Effector memory CD8-positive, alpha-beta T cell (primary cell): Measurements from ENCODE around the gene RBFOX2.
A peak's percentile ranks its signal among the peaks of the same experiment; 100 is the strongest.
"Not testable (repeated sequence)": the region's sequence is repeated elsewhere in the genome, so short reads cannot be mapped to it uniquely, and the experiment has no call there.

ENCODE experiments used
- ATAC-seq: fragments of 150-1000 bp; cut with Tn5 transposase; replicated peaks from 2 replicates; pipeline ENCODE4 v1.10.0; 2021; ENCODE audit warnings: mild to moderate bottlenecking, moderate library complexity
- DNase-seq, 3 experiments: peaks; one replicate each; pipeline ENCODE4 v3.0.0; 2021
- H3K27ac Mint-ChIP-seq, 2 donors: one replicate each; pipeline ENCODE4 v1.8.0; 2022; ENCODE audit warnings: mild to moderate bottlenecking in 2 of 2, mixed read lengths in 2 of 2, moderate library complexity in 2 of 2
- H3K27me3 Mint-ChIP-seq, 2 donors: one replicate each; pipeline ENCODE4 v1.8.0; 2022; ENCODE audit warnings: mixed read lengths in 2 of 2
- H3K36me3 Mint-ChIP-seq: one replicate; pipeline ENCODE4 v1.8.0; 2022; ENCODE audit warnings: mild to moderate bottlenecking, moderate library complexity, mixed read lengths; ENCODE audit not compliant: insufficient read depth
- H3K4me1 Mint-ChIP-seq, 2 donors: one replicate each; pipeline ENCODE4 v1.8.0; 2022; ENCODE audit warnings: low read depth in 2 of 2, mixed read lengths in 2 of 2
- H3K4me3 Mint-ChIP-seq, 2 donors: one replicate each; pipeline ENCODE4 v1.8.0; 2022; ENCODE audit warnings: mild to moderate bottlenecking in 2 of 2, mixed read lengths in 2 of 2, moderate library complexity in 2 of 2
- H3K9me3 Mint-ChIP-seq, 2 donors: one replicate each; pipeline ENCODE4 v1.8.0; 2022; ENCODE audit warnings: mixed read lengths in 2 of 2

Gene RBFOX2

GRCh38 chr22:36029406-36029755, 757 bp upstream of the RBFOX2 start:
- Mint-ChIP-seq H3K27me3 (peaks cover 4 to 19% of the 10 kb centered on the region in 2 donors), H3K4me3 (peak overlapping the region; percentile 78 to 82), H3K4me1 (peaks cover 12 to 15% of the 10 kb centered on the region in 2 donors), H3K9me3 (no peaks in the 10 kb centered on the region), H3K36me3 (no peaks in the 10 kb centered on the region), H3K27ac (peak overlapping the region in 1 of 2 donors; percentile 52)
- ATAC-seq (no peak), DNase-seq (no peak)

- Mint-ChIP-seq H3K27me3 (peaks cover 0 to 19% of the 10 kb centered on the region in 2 donors), H3K27ac (peak overlapping the region in 1 of 2 donors; percentile 10), H3K4me1 (peaks cover 12 to 15% of the 10 kb centered on the region in 2 donors), H3K9me3 (no peaks in the 10 kb centered on the region), H3K4me3 (peak overlapping the region; percentile 78 to 82), H3K36me3 (no peaks in the 10 kb centered on the region)
- peak in 2 of 3 experiments; percentile 2 to 5 for DNase-seq
- peak; percentile 30 for ATAC-seq
Measured at GRCh38 chr22:36027935-36028645, 534 bp downstream of the RBFOX2 start.

- peak overlapping the region in 1 of 2 donors; percentile 10 for H3K27ac Mint-ChIP-seq
- H3K4me3 Mint-ChIP-seq = peak overlapping the region; percentile 67 to 73
- ATAC-seq = peak; percentile 66
- H3K4me1 Mint-ChIP-seq = peaks cover 12 to 15% of the 10 kb centered on the region in 2 donors
- no peaks in the 10 kb centered on the region for H3K36me3 Mint-ChIP-seq
- H3K27me3 Mint-ChIP-seq = peaks cover 0 to 15% of the 10 kb centered on the region in 2 donors
- peak in 1 of 3 experiments; percentile 22 for DNase-seq
- H3K9me3 Mint-ChIP-seq = no peaks in the 10 kb centered on the region
Measured at GRCh38 chr22:36027579-36027934, 1.1 kb downstream of the RBFOX2 start.

DNA sequence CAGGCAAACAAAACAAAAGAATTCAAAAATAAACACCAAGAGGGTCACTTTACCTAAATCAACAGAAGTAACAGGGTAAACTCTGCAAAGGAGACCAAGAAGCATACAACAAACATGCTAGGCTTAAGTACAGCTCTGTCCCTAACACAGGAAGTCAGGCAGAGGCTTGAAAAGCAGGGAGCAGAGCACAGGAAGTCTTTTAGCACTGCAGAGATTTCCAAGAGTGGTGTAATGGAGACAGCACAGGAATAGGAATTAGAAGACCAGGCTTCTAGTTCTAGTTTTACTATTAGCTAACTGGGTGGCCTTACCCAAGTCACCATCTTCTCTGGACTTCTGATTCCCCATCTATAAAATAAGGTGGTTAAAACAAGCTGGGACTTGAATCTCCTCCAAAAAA, 1.9 kb downstream of the RBFOX2 start:
- no peak for ATAC-seq
- Mint-ChIP-seq H3K27me3 (peaks cover 0 to 6% of the 10 kb centered on the region in 2 donors), H3K9me3 (no peaks in the 10 kb centered on the region), H3K36me3 (no peaks in the 10 kb centered on the region), H3K4me3 (no peak overlapping the region), H3K4me1 (peaks cover 12 to 19% of the 10 kb centered on the region in 2 donors), H3K27ac (no peak overlapping the region)
- no peak for DNase-seq

DNA sequence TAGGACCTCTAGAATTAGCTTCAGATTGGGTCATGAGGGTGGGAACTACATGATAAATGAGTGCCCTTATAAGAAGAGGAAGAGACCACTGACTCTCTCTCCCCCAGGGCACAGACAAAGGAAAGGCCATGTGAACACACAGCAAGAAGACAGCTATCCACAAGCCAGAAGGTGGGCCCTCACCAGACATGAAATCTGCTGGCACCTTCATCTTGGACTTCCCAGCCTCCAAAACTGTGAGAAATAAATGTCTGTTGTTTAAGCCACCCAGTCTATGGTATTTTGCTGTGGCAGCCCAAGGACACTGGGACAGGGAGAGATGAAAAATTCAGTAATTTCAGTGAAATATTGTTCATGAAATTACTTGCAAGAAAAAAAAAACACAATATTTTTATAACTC, 5.9 kb downstream of the RBFOX2 start:
- Mint-ChIP-seq H3K27ac (no peak overlapping the region), H3K4me3 (no peak overlapping the region), H3K36me3 (no peaks in the 10 kb centered on the region), H3K27me3 (peaks cover 14 to 19% of the 10 kb centered on the region in 2 donors), H3K4me1 (peaks cover 3 to 8% of the 10 kb centered on the region in 2 donors), H3K9me3 (no peaks in the 10 kb centered on the region)
- ATAC-seq (no peak), DNase-seq (no peak)

DNA sequence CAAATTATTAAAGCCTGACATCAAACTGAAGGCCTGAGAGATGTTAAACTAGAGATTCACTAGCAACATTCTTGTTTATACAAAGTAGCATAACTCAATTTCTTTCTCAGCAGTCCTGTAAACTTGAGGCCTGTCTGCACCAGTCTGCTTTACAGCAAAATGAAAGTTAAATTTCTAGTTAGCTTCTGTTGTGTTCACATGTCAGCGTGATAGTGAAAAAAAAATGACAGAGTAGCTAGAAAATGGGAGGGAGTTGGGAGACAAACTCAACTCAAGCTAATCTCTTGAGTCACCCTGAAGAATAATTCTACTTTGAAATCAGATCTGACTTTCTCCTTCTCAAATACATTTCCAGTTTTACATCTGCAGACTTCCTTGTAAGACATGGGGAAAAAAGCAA, 6.5 kb downstream of the RBFOX2 start:
- Mint-ChIP-seq H3K4me3 (no peak overlapping the region), H3K27ac (peak overlapping the region in 1 of 2 donors; percentile 29), H3K9me3 (no peaks in the 10 kb centered on the region), H3K36me3 (no peaks in the 10 kb centered on the region), H3K27me3 (peaks cover 18 to 24% of the 10 kb centered on the region in 2 donors), H3K4me1 (peaks cover 0 to 4% of the 10 kb centered on the region in 2 donors)
- no peak for DNase-seq
- no peak for ATAC-seq

DNA sequence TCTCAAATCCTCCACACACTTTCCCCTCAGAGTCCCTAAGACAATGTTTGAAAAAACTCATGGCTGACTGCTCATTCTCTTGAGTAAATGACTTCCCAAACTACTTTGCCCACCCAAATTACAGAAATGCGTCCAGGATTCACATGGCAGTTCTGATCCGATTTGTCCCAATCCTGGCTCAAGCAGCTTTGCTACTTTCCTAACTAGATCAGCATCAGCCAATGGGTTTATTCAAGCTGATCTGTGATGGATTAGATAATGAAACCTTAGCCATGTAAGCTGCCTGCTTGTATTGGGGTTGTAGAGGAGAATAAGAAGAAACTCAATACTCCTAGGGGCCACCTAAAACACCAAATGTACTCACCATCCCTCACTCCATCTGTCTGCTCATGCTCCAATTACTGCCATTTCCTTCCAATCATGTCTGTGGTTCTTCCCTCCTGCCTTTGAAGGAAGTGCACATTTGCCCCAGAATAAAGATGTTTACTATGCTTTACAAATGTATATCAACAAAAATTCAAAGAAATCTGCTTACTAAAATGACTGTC, 6.9 kb downstream of the RBFOX2 start:
- H3K9me3 Mint-ChIP-seq = no peaks in the 10 kb centered on the region
- H3K4me1 Mint-ChIP-seq = peaks cover 0 to 4% of the 10 kb centered on the region in 2 donors
- no peaks in the 10 kb centered on the region for H3K36me3 Mint-ChIP-seq
- no peak for DNase-seq
- peaks cover 23 to 29% of the 10 kb centered on the region in 2 donors for H3K27me3 Mint-ChIP-seq
- H3K4me3 Mint-ChIP-seq = no peak overlapping the region
- peak overlapping the region in 1 of 2 donors; percentile 29 for H3K27ac Mint-ChIP-seq
- no peak for ATAC-seq

- ATAC-seq, H3K4me3 Mint-ChIP-seq, H3K36me3 Mint-ChIP-seq, DNase-seq, H3K9me3 Mint-ChIP-seq, H3K27ac Mint-ChIP-seq, H3K4me1 Mint-ChIP-seq: not testable (repeated sequence)
- H3K27me3 Mint-ChIP-seq = peaks cover 31 to 37% of the 10 kb centered on the region in 2 donors
Measured at GRCh38 chr22:36020865-36021264, 7.8 kb downstream of the RBFOX2 start.

GRCh38 chr22:36017651-36018091, 11.0 kb downstream of the RBFOX2 start:
- Mint-ChIP-seq H3K27ac (no peak overlapping the region), H3K4me1 (peaks cover 0 to 4% of the 10 kb centered on the region in 2 donors), H3K36me3 (peaks cover 2% of the 10 kb centered on the region), H3K4me3 (no peak overlapping the region), H3K9me3 (no peaks in the 10 kb centered on the region), H3K27me3 (peaks cover 44 to 60% of the 10 kb centered on the region in 2 donors)
- DNase-seq (no peak), ATAC-seq (peak; percentile 41)

DNA sequence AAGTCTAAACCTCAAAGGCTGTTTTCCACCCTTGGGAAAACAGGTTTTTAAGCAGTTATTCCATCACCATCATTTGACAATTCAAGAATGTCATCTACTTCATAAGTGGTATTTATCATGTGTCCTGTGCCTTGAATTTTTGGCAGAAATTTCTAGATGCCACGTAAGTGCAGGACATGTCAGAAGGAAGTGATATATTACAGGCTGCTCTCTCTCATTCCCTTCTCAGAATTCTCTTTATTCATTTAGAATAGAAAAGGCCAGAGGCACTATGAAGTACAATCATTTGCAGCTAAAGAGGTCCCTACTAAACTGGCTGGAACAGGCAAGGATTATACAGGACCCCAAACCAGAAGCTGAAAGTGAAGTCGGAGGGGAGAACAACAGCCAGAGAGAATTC, 11.9 kb downstream of the RBFOX2 start:
- Mint-ChIP-seq H3K9me3 (no peaks in the 10 kb centered on the region), H3K27ac (no peak overlapping the region), H3K27me3 (peaks cover 44 to 60% of the 10 kb centered on the region in 2 donors), H3K4me1 (no peaks in the 10 kb centered on the region), H3K36me3 (peaks cover 3% of the 10 kb centered on the region), H3K4me3 (no peak overlapping the region)
- DNase-seq = no peak
- no peak for ATAC-seq

- H3K27me3 Mint-ChIP-seq = peaks cover 47 to 65% of the 10 kb centered on the region in 2 donors
Measured at GRCh38 chr22:36015811-36016529, 12.7 kb downstream of the RBFOX2 start.

DNA sequence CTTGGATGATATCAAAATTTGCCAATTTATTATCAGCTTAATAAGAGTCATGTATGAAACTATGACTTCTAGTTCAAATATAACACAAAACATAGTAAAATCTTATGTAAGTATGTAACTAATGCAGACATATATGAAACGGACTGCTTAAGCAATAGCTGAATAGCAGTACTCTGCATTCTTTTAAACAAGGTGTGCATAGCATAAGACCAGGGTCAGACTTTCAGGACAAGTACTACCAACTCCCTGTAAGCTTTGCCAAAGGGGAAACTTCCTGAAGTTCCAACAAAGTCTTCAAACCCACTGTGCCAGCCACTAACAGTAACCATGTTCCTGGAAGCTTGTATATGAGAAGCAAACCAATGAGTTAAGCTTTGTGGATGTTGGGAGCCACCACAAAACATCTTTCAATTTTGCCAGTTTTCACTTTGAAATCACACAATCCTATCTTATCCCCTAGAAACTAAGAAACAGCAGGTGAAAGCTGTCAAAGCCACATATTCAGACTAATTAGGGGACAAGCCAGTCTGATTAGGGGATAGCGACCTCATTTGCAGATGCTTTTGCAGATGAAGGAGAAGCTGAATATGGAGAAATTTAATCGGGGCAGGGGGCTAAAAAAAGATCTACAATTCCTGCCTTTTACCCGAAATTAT, 13.3 kb downstream of the RBFOX2 start:
- no peak overlapping the region for H3K4me3 Mint-ChIP-seq
- no peak for ATAC-seq
- H3K9me3 Mint-ChIP-seq = no peaks in the 10 kb centered on the region
- H3K36me3 Mint-ChIP-seq = peaks cover 3% of the 10 kb centered on the region
- H3K4me1 Mint-ChIP-seq = no peaks in the 10 kb centered on the region
- DNase-seq = no peak
- H3K27ac Mint-ChIP-seq = no peak overlapping the region
- peaks cover 51 to 71% of the 10 kb centered on the region in 2 donors for H3K27me3 Mint-ChIP-seq

More at GRCh38 chr22:36015811-36016529, 12.7 kb downstream of the RBFOX2 start:
- Mint-ChIP-seq H3K4me3 (no peak overlapping the region), H3K4me1 (no peaks in the 10 kb centered on the region), H3K27ac (no peak overlapping the region), H3K36me3 (peaks cover 3% of the 10 kb centered on the region), H3K9me3 (no peaks in the 10 kb centered on the region)
- no peak for ATAC-seq
- DNase-seq = no peak

DNA sequence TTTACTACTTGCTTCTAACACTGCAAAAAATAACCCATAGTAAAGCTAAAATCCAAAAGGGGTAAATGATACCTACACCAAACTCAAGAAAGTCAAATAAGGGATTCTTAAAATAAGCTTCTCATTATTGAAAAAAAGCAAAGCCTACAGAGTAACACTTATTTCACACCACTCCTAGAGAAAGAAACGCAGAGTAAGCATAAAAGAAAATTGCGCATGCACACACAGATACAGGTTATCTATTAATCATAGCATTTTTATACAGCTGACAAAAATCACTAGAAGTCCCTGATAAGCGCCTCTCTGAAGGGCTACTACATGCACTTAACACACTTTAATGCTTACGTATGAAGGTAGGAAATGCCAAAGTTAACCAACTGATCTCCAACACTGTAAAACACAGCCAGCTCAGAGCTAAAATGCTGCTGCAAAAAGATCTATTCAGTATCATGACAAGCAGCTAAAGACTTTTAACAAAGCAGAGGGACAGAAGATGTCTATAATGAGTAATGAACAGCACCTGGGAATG, 14.0 kb downstream of the RBFOX2 start:
- no peaks in the 10 kb centered on the region for H3K4me1 Mint-ChIP-seq
- ATAC-seq = no peak
- no peak overlapping the region for H3K27ac Mint-ChIP-seq
- H3K27me3 Mint-ChIP-seq = peaks cover 56 to 77% of the 10 kb centered on the region in 2 donors
- peaks cover 3% of the 10 kb centered on the region for H3K36me3 Mint-ChIP-seq
- DNase-seq = no peak
- no peak overlapping the region for H3K4me3 Mint-ChIP-seq
- H3K9me3 Mint-ChIP-seq = no peaks in the 10 kb centered on the region
